Suprapubic skin (tissue), 4 donors: ENCODE results near the gene SGMS2. TPM values are rescaled to one million over a fixed set of nuclear protein-coding genes. Genes with fewer than 3 reads are reported as not detected.

Experiments used
- DNase-seq, 2 donors: peaks; one replicate each; pipeline ENCODE4 v3.0.0-alpha.2; 2019; ENCODE audit warnings: low spot score in 2 of 2
- H3K27ac ChIP-seq: fragments of 200-600 bp; sonication (generic); one replicate; pipeline ENCODE4 v1.5.1; 2019
- H3K27me3 ChIP-seq: fragments of 200-600 bp; sonication (generic); one replicate; pipeline ENCODE4 v1.5.1; 2019
- H3K36me3 ChIP-seq: fragments of 200-600 bp; sonication (generic); one replicate; pipeline ENCODE4 v1.5.1; 2019
- H3K4me1 ChIP-seq: fragments of 200-600 bp; sonication (generic); one replicate; pipeline ENCODE4 v1.5.1; 2019
- H3K4me3 ChIP-seq: fragments of 200-600 bp; sonication (generic); one replicate; pipeline ENCODE4 v1.5.1; 2019; ENCODE audit warnings: mild to moderate bottlenecking
- H3K9me3 ChIP-seq: fragments of 200-600 bp; sonication (generic); one replicate; pipeline ENCODE4 v1.5.1; 2019
- EP300 ChIP-seq: sonication (generic); formaldehyde crosslinking; IDR thresholded peaks from one replicate; pipeline ENCODE4 v1.6.1; 2017; ENCODE audit warnings: antibody characterized with exemption
- POLR2A ChIP-seq, 2 donors: fragments of 450-650 bp; IDR thresholded peaks; one replicate each; pipeline ENCODE4 v1.6.1; 2017; ENCODE audit warnings: antibody characterized with exemption in 2 of 2, mild to moderate bottlenecking in 2 of 2, moderate library complexity in 2 of 2
- POLR2AphosphoS5 ChIP-seq, 3 donors: sonication (generic); formaldehyde crosslinking; IDR thresholded peaks; one replicate each; pipeline ENCODE4 v1.6.1; 2017; ENCODE audit warnings: antibody characterized with exemption in 3 of 3
- WGBS: methylation state at CpG from one replicate; pipeline ENCODE4 v1.1.5; 2018; 5-methylcytosine and 5-hydroxymethylcytosine counted together
- total RNA-seq, 4 donors: library from RNA; depleted of rRNA; stranded (reverse); fragments of >200 nt; gene quantifications; one replicate each; pipeline ENCODE4 v1.1.0, GENCODE V29; 2016
- TF ChIP-seq, protein P1 (sequence below), 2 donors: fragments of 200-600 bp in 1 of 2; fragments of 450-650 bp in 1 of 2; sonication (generic) in 1 of 2; IDR thresholded peaks; one replicate each; pipeline ENCODE4 v1.5.1; 2016 to 2019; ENCODE audit warnings: antibody characterized with exemption in 2 of 2, mild to moderate bottlenecking in 1 of 2, moderate library complexity in 1 of 2

SGMS2 gene
- total RNA-seq, 4 donors from 2014 or later = 18.3 to 100 (median 66.6) TPM

DNA sequence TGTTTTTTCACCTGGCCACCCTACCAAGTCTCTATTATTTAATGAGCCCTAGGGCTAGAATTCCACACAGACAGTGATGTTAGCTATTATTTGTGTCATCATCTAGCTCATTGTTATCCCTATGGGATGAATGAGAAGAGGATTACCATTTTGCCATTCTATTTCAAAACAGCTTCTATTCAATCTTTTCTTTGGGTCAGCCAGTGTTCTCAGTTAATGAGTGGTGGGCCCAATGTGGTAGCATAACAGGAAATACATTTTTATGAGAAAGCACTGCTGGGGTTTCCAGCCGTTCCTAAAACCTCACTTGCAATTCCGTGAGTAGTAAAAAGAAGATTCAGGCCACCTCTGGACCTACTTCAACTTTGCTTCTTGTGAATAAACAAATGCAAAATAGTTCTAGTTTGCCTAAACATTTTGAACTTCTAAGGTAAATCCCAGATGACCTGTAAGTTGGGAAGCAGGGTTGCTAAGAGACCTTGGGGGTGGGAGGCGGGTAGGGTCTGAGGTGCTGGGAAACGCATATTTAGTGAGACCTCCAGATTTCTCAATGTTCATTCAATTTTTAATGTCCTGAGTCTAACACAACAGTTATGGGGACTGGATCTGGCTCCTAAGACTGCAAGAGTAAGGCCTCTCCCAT is 81.8 kb downstream of the SGMS2 start:
- no peak overlapping the region for H3K4me3 ChIP-seq
- peaks cover 10% of the 10 kb centered on the region for H3K36me3 ChIP-seq
- no peaks in the 10 kb centered on the region for H3K27me3 ChIP-seq
- H3K27ac ChIP-seq = no peak overlapping the region
- H3K4me1 ChIP-seq = no peaks in the 10 kb centered on the region
- no peak for DNase-seq
- 90% methylated on average over 4 of the region's 4 CpGs for WGBS
- no peaks in the 10 kb centered on the region for H3K9me3 ChIP-seq
- TF ChIP-seq POLR2AphosphoS5 (IDR thresholded peaks at IDR 0.05) (no peak), POLR2A (IDR thresholded peaks at IDR 0.05) (no peak), EP300 (no peak)
- TF ChIP-seq, protein P1, sequence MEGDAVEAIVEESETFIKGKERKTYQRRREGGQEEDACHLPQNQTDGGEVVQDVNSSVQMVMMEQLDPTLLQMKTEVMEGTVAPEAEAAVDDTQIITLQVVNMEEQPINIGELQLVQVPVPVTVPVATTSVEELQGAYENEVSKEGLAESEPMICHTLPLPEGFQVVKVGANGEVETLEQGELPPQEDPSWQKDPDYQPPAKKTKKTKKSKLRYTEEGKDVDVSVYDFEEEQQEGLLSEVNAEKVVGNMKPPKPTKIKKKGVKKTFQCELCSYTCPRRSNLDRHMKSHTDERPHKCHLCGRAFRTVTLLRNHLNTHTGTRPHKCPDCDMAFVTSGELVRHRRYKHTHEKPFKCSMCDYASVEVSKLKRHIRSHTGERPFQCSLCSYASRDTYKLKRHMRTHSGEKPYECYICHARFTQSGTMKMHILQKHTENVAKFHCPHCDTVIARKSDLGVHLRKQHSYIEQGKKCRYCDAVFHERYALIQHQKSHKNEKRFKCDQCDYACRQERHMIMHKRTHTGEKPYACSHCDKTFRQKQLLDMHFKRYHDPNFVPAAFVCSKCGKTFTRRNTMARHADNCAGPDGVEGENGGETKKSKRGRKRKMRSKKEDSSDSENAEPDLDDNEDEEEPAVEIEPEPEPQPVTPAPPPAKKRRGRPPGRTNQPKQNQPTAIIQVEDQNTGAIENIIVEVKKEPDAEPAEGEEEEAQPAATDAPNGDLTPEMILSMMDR (IDR thresholded peaks at IDR 0.05) = no peak

DNA sequence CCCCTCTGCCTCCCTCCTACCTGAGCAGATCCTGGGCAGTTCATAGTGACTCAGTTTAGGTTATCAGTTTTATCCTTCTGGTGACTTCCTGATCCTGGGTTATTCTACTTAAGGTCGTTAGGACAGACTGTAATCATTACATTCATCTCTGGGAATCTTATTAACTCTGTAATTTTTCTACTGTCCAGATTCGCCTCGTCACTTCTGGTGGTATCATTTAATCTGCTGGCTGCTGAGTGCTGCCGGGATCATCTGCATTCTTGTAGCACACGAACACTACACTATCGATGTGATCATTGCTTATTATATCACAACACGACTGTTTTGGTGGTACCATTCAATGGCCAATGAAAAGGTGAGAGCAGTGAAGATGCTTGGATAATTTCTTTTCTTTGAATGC is 83.6 kb downstream of the SGMS2 start:
- Histone ChIP-seq H3K27me3 (no peaks in the 10 kb centered on the region), H3K36me3 (peaks cover 10% of the 10 kb centered on the region)
- WGBS = 92% methylated on average over 7 of the region's 7 CpGs

DNA sequence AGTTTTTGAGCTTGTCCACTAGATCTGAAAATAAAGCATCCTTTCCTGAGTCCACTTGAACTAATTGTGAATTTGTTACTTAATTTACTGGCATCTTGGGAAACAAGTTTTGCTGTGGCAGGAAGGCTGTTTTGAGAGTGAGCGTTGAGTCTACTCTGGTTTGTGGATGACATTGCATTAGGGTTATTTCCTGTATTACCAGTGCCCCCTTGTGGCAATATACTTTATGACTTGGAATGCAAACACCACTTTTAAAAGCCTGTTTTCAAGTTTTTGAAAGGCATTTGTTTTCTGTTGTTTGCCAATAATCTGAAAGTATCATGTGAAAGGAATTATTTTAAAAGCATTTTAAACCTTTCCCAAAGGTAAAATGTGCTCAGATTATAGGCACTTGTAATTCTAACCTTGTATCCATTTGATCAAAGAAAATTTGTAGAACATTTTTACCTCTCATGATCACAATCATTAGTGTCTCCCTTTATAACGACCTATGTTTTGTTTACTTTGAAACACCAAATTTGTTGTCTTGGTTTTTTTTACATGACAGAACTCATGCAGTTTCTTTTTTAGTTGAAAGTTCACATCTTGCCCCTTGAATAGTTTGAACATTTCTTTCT is 88.7 kb downstream of the SGMS2 start:
- no peak for DNase-seq
- TF ChIP-seq POLR2A (IDR thresholded peaks at IDR 0.05) (no peak), EP300 (no peak), POLR2AphosphoS5 (IDR thresholded peaks at IDR 0.05) (peak in 1 of 3 donors; percentile 16)
- TF ChIP-seq, protein P1 (IDR thresholded peaks at IDR 0.05) = peak; percentile 55 to 88
- H3K9me3 ChIP-seq = no peaks in the 10 kb centered on the region

More for the DNA sequence above, 83.6 kb downstream of the SGMS2 start:
- Histone ChIP-seq H3K9me3 (no peaks in the 10 kb centered on the region), H3K4me1 (no peaks in the 10 kb centered on the region), H3K27ac (no peak overlapping the region), H3K4me3 (no peak overlapping the region)
- DNase-seq = no peak
- no peak for TF ChIP-seq EP300
- TF ChIP-seq, protein P1 (IDR thresholded peaks at IDR 0.05) = no peak
- TF ChIP-seq POLR2A (IDR thresholded peaks at IDR 0.05) = no peak

DNA sequence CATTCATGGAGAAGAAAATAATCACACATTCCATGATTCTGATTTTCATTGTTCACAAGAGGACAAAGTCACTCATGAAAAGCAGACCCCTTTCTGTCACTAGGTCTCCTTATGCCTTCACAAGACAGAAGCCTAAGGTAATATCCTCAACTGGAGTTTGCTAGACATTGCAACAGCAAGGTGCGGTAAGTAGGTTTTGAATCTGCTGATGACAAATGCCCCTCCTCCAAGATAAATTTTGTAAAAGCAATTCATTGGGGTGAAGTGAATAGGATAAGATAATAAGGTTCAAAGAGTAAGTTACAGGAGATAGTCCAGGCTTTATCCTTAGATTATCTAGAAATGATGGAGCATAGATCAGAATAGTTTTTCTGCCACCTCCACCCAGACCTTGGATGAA is 90.5 kb downstream of the SGMS2 start:
- Histone ChIP-seq H3K36me3 (peaks cover 7% of the 10 kb centered on the region), H3K4me1 (no peaks in the 10 kb centered on the region), H3K27me3 (no peaks in the 10 kb centered on the region), H3K9me3 (peaks cover 5% of the 10 kb centered on the region), H3K4me3 (no peak overlapping the region), H3K27ac (no peak overlapping the region)
- TF ChIP-seq POLR2AphosphoS5 (IDR thresholded peaks at IDR 0.05) (no peak), POLR2A (IDR thresholded peaks at IDR 0.05) (no peak), EP300 (no peak)
- TF ChIP-seq, protein P1 (IDR thresholded peaks at IDR 0.05) = no peak
- DNase-seq = no peak
- WGBS = 88% methylated on average over 1 of the region's 1 CpG

More for the DNA sequence above, 88.7 kb downstream of the SGMS2 start:
- 9% methylated on average over 2 of the region's 2 CpGs for WGBS
- Histone ChIP-seq H3K27ac (no peak overlapping the region), H3K4me3 (no peak overlapping the region), H3K27me3 (no peaks in the 10 kb centered on the region), H3K36me3 (peaks cover 10% of the 10 kb centered on the region), H3K4me1 (no peaks in the 10 kb centered on the region)

DNA sequence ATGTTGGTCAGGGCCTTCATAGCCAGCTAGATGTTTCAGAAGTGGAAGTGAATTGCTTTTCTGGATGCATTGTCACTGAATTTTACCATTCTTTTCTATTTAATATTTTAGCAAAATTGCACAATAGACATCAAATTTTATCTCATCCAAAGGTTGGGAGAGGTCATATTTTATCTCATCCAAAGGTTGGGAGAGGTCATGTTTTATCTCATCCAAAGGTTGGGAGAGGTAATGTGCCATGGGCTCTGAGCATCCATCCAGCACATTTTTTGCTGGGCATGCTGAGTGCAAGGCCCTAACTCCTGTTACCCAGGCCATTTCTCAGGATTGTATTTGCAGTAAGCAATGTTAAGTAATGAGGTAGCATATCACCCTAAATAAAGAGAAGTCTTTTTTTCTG is 91.9 kb downstream of the SGMS2 start:
- no peaks in the 10 kb centered on the region for H3K36me3 ChIP-seq
- no peaks in the 10 kb centered on the region for H3K4me1 ChIP-seq
- no peak overlapping the region for H3K27ac ChIP-seq
- peaks cover 5% of the 10 kb centered on the region for H3K9me3 ChIP-seq
- TF ChIP-seq POLR2A (IDR thresholded peaks at IDR 0.05) = no peak
- no peak for TF ChIP-seq EP300
- no peak for TF ChIP-seq POLR2AphosphoS5 (IDR thresholded peaks at IDR 0.05)
- H3K27me3 ChIP-seq = no peaks in the 10 kb centered on the region
- H3K4me3 ChIP-seq = no peak overlapping the region
- DNase-seq = no peak
